ENCODE data around the gene VAC14.

- no peak for TF ChIP-seq CTCF (IDR thresholded peaks at IDR 0.05)
- no peak for TF ChIP-seq POLR2A (IDR thresholded peaks at IDR 0.05)
- TF ChIP-seq POLR2AphosphoS5 (IDR thresholded peaks at IDR 0.05), result no peak
Measured at GRCh38 chr16:70767377-70768202, 33.4 kb downstream of the VAC14 start.

Measured in stomach (tissue), 4 donors.